HG02642 (cell line): ENCODE measurements around the gene ORC2.
A peak's percentile ranks its signal among the peaks of the same experiment; 100 is the strongest.
"Not testable (repeated sequence)": the region's sequence is repeated elsewhere in the genome, so short reads cannot be mapped to it uniquely, and the experiment has no call there.

ENCODE experiments used
- ATAC-seq: cut with Tn5 transposase; IDR thresholded peaks from one replicate; pipeline ENCODE4 v1.9.1; 2021; ENCODE audit warnings: mild to moderate bottlenecking; ENCODE audit not compliant: unreplicated experiment, poor library complexity

Gene ORC2

GRCh38 chr2:200943527-200944105 is 19.8 kb downstream of the ORC2 start:
- no peak for ATAC-seq

GRCh38 chr2:200939832-200940231 is 23.6 kb downstream of the ORC2 start:
- ATAC-seq, result no peak

GRCh38 chr2:200930947-200931626 is 32.4 kb downstream of the ORC2 start:
- no peak for ATAC-seq

- no peak for ATAC-seq
These were observed 33.9 kb downstream of the ORC2 start for GRCh38 chr2:200929334-200930249.

- ATAC-seq, result no peak
These were observed 41.0 kb downstream of the ORC2 start for GRCh38 chr2:200922439-200922838.

- no peak for ATAC-seq
These were observed 49.8 kb downstream of the ORC2 start for GRCh38 chr2:200913654-200914053.

GRCh38 chr2:200909958-200910357 is 53.5 kb downstream of the ORC2 start:
- ATAC-seq, result no peak

- peak; percentile 47 for ATAC-seq
These were observed 57.7 kb downstream of the ORC2 start for GRCh38 chr2:200905618-200906296.

GRCh38 chr2:200901459-200902072 is 61.9 kb downstream of the ORC2 start:
- peak; percentile 93 for ATAC-seq

GRCh38 chr2:200899482-200899881 is 64.0 kb downstream of the ORC2 start:
- ATAC-seq, result no peak

- ATAC-seq, result peak; percentile 91
These were observed 74.5 kb downstream of the ORC2 start, which contains the start of the genes NIF3L1 and PPIL3 for GRCh38 chr2:200888704-200889625. Gene NIF3L1 (plus strand): TSS chr2:200889371. CDS start chr2:200891944, 2,573 bp downstream. Gene PPIL3 (minus strand): TSS chr2:200889077. CDS start chr2:200887615, 1,462 bp downstream.

- ATAC-seq, result not testable (repeated sequence)
These were observed 81.7 kb downstream of the ORC2 start for GRCh38 chr2:200881715-200882249.

- no peak for ATAC-seq
These were observed 85.1 kb downstream of the ORC2 start for GRCh38 chr2:200878289-200878880.

- ATAC-seq, result no peak
These were observed 86.0 kb downstream of the ORC2 start for GRCh38 chr2:200877443-200877842.

- ATAC-seq, result no peak
These were observed 89.9 kb downstream of the ORC2 start for GRCh38 chr2:200873560-200873959.

- no peak for ATAC-seq
These were observed 92.3 kb downstream of the ORC2 start for GRCh38 chr2:200871151-200871550.

GRCh38 chr2:200869014-200869413 is 94.4 kb downstream of the ORC2 start:
- ATAC-seq, result no peak
